HUES6 (cell line): ENCODE results near the gene VSX2.
A peak's percentile ranks its signal among the peaks of the same experiment; 100 is the strongest.

Source experiments
- H3K27ac ChIP-seq: 2 replicates; pipeline ENCODE4 v1.7.0; 2013; ENCODE audit warnings: low read depth, mild to moderate bottlenecking, low read length, inconsistent platforms
- H3K27me3 ChIP-seq: 2 replicates; pipeline ENCODE4 v1.6.1; 2013; ENCODE audit warnings: low read length; ENCODE audit not compliant: control insufficient read depth, insufficient read depth
- H3K36me3 ChIP-seq: 2 replicates; pipeline ENCODE4 v1.6.1; 2013; ENCODE audit warnings: low read length; ENCODE audit not compliant: control insufficient read depth, insufficient read depth
- H3K4me1 ChIP-seq: 2 replicates; pipeline ENCODE4 v1.6.1; 2013; ENCODE audit warnings: low read length; ENCODE audit not compliant: control insufficient read depth, insufficient read depth
- H3K4me3 ChIP-seq: 2 replicates; pipeline ENCODE4 v1.5.1; 2013; ENCODE audit warnings: low read depth, low read length
- H3K9ac ChIP-seq: one replicate; pipeline ENCODE4 v1.6.1; 2013; ENCODE audit warnings: mild to moderate bottlenecking, low read length
- H3K9me3 ChIP-seq: 2 replicates; pipeline ENCODE4 v1.6.1; 2013; ENCODE audit warnings: low read depth, low read length; ENCODE audit not compliant: control insufficient read depth, insufficient read depth

VSX2 gene

DNA sequence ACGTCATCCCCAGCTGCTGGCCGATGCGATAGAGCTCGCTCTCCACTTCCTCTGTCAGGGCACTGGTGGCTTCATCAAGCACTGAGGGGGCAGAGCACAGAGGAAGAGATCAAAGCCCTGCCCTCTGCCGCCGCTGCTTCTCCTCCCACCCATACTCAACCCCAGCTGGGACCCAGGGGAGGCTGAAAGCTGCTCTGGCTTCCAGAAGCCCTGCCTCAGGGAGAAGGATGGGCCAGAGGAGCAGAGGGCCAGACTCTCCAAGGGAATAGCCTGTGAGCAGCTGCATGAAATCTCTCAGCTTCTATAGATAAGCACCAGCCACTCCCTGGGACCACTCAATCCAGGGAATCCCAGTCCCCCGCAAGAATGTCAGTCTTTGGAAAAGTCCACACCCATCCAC is 47.5 kb downstream of the VSX2 start:
- Histone ChIP-seq H3K4me1 (no peaks in the 10 kb centered on the region), H3K9ac (no peak overlapping the region), H3K27me3 (no peaks in the 10 kb centered on the region), H3K36me3 (peaks cover 86% of the 10 kb centered on the region), H3K9me3 (no peaks in the 10 kb centered on the region), H3K4me3 (no peak overlapping the region), H3K27ac (no peak overlapping the region)

DNA sequence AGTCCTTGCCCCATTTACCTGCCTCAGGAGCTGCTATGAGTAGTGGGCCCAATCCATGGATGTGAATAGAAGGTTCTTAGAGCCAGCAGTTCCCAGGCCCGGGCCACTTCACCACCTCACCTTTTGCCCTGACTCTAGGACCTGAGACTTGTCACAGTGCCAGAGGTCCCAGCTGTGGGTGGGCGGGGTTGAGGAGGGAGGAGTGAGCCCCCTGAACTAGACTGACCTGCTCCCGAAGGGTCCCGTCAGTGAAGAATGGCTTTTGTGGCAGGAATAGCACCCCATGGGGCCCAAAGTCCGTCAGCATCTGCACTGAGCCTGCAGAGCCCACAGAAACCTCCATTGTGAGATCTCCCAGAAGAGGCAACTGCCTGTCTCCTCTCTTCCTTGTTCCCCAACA is 50.6 kb downstream of the VSX2 start:
- H3K27me3 ChIP-seq = no peaks in the 10 kb centered on the region
- no peaks in the 10 kb centered on the region for H3K9me3 ChIP-seq
- no peak overlapping the region for H3K9ac ChIP-seq
- H3K4me1 ChIP-seq = peaks cover under 1% of the 10 kb centered on the region; the same call in 1 of the 2 replicates
- H3K27ac ChIP-seq = no peak overlapping the region
- no peak overlapping the region for H3K4me3 ChIP-seq
- peaks cover 92% of the 10 kb centered on the region for H3K36me3 ChIP-seq

DNA sequence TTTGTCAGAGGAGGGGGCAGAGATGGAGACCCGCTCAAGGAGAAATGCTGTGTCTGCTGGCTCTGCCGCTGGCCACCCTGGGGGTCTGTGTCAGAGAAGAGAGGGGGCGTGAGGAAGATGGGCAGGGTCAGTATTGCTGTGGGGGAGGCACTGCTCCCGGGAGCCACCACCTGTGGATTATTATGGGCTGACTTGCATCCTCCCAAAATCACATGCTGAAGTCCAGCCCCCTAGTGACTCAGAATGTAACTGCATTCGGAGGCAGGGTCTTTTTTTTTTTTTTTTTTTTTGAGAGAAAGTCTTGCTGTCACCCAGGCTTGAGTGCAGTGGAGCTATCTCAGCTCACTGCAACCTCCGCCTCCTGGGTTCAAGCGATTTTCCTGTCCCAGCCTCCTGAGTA is 51.2 kb downstream of the VSX2 start:
- Histone ChIP-seq H3K4me3 (no peak overlapping the region), H3K9ac (no peak overlapping the region), H3K36me3 (peaks cover 93% of the 10 kb centered on the region), H3K27ac (no peak overlapping the region), H3K4me1 (peaks cover 3% of the 10 kb centered on the region; the same call in 1 of the 2 replicates), H3K9me3 (no peaks in the 10 kb centered on the region), H3K27me3 (no peaks in the 10 kb centered on the region)

DNA sequence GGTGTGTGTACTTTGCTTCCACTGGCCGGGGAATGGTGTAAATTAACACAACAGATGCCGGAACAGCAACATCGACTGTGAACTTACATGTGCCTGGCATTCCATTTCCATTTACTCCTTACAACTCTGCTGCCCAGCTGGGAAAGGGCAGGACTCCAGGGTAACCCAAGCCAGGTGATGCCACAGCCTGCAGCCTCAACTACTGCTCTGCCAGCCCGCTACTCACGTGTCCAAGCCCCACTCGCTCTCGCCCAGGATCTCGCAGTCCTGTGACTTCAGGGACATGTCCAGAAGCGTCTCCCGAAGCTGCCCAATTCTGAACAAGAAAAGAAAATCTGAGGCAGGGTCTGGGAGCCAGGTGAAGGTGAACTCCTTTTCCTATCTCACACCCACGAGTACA is 52.8 kb downstream of the VSX2 start:
- Histone ChIP-seq H3K9me3 (no peaks in the 10 kb centered on the region), H3K27ac (no peak overlapping the region), H3K4me1 (peaks cover 3% of the 10 kb centered on the region; the same call in 1 of the 2 replicates), H3K9ac (no peak overlapping the region), H3K36me3 (peaks cover 93% of the 10 kb centered on the region), H3K4me3 (no peak overlapping the region), H3K27me3 (no peaks in the 10 kb centered on the region)

DNA sequence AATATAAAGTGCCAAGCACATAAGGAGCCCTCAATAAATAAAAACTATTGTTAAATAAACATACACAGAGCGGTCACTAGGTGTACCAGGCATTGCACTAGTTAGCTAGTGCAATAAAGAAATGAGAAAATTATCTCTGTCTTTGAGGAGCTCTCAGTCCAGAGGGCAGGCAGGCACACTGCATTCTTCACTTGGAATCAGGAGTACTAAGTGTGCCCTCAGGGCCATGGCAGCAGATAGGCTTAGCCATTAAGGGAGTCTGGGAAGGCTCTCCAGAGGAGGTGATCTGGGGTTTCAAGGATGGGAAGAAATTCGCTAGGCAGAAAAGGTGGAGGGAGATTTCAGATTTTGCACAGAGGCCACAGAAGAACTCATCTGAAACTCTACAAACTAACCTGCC is 54.4 kb downstream of the VSX2 start:
- no peaks in the 10 kb centered on the region for H3K9me3 ChIP-seq

DNA sequence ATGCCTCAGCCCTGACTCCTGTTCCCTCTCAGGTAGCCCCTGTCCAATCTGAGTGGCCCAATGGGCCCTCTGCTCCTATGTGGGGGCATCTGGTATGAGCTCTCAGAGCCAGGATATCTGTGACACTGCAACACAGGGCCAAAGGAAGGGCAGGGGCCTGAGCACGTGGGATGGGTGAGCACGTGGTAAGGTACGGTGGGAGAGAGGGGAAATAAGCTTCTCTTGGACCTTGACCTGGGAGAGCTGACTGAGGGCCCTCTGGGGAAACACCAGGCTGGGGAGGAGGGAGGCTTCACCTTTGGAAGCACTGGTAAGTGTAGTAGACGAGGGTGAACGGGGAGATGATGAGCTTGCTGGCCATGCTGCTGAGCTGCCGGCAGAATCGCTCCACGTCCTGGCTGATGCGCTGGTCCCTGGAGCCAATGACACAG is 56.8 kb downstream of the VSX2 start:
- Histone ChIP-seq H3K9ac (no peak overlapping the region), H3K36me3 (peaks cover 82% of the 10 kb centered on the region), H3K9me3 (no peaks in the 10 kb centered on the region), H3K4me3 (no peak overlapping the region), H3K27me3 (no peaks in the 10 kb centered on the region), H3K27ac (no peak overlapping the region), H3K4me1 (peaks cover 6% of the 10 kb centered on the region; the same call in 1 of the 2 replicates)

More for the DNA sequence above, 54.4 kb downstream of the VSX2 start:
- H3K4me1 ChIP-seq = peaks cover 3% of the 10 kb centered on the region; the same call in 1 of the 2 replicates
- no peaks in the 10 kb centered on the region for H3K27me3 ChIP-seq
- peaks cover 90% of the 10 kb centered on the region for H3K36me3 ChIP-seq
- no peak overlapping the region for H3K4me3 ChIP-seq
- H3K9ac ChIP-seq = no peak overlapping the region
- no peak overlapping the region for H3K27ac ChIP-seq

DNA sequence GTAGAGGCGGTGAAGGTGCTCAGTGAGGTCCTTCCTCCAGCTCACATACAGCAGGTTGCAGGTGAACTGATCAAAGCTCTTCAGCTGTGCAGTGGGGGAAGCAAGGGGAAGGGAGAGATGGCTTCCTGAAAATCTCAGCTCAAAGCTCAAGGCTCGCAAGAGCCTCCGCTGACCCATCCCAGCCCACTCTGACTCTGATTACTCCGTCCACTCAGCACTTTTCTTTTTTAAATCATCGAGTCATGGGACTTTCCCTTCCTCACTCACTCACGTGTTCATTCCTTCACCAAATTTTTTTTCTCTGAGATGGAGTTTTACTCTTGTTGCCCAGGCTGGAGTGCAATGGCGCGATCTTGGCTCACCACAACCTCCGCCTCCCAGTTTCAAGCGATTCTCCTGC is 58.7 kb downstream of the VSX2 start:
- Histone ChIP-seq H3K9ac (no peak overlapping the region), H3K27ac (no peak overlapping the region), H3K4me1 (peaks cover 9% of the 10 kb centered on the region), H3K4me3 (no peak overlapping the region), H3K27me3 (no peaks in the 10 kb centered on the region), H3K36me3 (peaks cover 63% of the 10 kb centered on the region), H3K9me3 (no peaks in the 10 kb centered on the region)

DNA sequence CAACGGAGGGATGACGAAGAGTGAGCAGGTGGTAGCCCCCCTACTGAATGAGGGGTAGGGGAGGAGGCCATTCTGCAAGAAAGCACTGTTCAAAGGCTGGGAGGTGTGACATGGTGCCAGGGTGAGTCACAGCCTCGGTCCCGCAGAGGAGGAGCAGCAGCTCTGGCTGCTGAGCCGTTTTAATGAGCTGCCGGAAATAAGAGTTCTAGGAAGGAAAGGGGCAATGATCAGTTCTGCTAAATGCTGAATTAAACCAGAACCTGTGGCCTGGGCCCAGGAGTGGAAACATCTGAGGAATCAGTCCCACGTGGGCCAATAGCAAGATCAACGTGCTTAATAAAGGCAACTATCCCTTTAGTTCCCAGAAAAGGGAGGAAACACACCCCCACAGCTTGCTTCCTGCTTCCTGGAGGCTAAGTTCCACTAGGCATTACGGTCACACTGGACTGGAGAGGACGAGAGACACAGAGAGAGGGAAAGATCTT is 59.9 kb downstream of the VSX2 start:
- no peaks in the 10 kb centered on the region for H3K27me3 ChIP-seq
- peaks cover 9% of the 10 kb centered on the region for H3K4me1 ChIP-seq
- H3K4me3 ChIP-seq = no peak overlapping the region
- H3K9me3 ChIP-seq = no peaks in the 10 kb centered on the region
- H3K36me3 ChIP-seq = peaks cover 54% of the 10 kb centered on the region
- H3K9ac ChIP-seq = peak overlapping the region; percentile 21
- no peak overlapping the region; the same call in 1 of the 2 replicates for H3K27ac ChIP-seq

DNA sequence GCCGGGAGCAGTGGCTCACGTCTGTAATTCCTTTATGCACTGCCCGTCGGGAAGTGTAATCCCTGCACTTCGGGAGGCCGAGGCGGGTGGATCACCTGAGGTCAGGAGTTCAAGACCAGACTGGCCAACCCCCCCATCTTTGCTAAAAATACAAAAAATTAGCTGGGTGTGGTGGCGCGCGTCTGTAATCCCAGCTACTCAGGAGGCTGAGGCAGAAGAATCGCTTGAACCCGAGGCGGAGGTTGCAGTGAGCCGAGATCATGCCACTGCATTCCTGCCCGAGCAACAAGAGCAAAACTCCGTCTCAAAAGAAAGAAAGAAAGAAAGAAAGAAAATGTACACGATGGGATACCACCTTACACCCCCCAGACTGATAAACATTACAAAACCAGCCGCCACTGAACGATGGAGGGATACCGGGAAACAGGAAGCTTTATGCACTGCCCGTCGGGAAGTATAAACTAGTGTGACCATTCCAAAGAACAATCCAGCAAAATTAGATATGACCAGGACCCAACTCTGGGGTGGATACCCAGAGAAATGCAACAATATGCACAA is 62.4 kb downstream of the VSX2 start:
- no peaks in the 10 kb centered on the region for H3K27me3 ChIP-seq
- no peak overlapping the region for H3K27ac ChIP-seq
- no peaks in the 10 kb centered on the region for H3K9me3 ChIP-seq
- peaks cover 6% of the 10 kb centered on the region for H3K4me1 ChIP-seq
- peak overlapping the region; percentile 83 for H3K4me3 ChIP-seq
- H3K9ac ChIP-seq = peak overlapping the region; percentile 85
- H3K36me3 ChIP-seq = peaks cover 32% of the 10 kb centered on the region

DNA sequence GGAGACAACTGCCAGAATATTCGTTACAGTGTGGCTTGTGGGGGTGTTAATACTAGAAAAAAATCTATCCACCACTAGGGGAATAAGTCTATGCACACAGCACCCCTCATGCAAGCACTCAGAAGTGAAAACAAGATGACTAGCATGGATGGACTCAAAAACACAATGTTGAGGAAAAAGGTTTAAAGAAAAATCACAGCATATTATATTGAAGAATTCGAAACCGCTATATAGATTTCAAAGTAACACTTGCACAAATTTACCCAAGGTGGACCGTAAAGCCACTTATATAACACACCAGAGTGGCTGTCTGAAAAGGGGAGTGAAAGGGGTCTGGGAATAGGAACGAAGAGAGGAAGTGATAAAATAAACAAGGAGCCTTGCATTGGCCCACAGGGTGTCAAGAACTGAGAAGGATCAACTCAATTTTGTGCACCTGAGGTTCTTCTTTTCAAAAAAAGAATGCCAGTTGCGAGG is 62.9 kb downstream of the VSX2 start:
- peak overlapping the region; percentile 83 for H3K4me3 ChIP-seq
- peaks cover 6% of the 10 kb centered on the region for H3K4me1 ChIP-seq
- H3K27ac ChIP-seq = peak overlapping the region; percentile 46; the same call in 1 of the 2 replicates
- no peaks in the 10 kb centered on the region for H3K27me3 ChIP-seq
- H3K36me3 ChIP-seq = peaks cover 26% of the 10 kb centered on the region
- peak overlapping the region; percentile 85 for H3K9ac ChIP-seq
- no peaks in the 10 kb centered on the region for H3K9me3 ChIP-seq

DNA sequence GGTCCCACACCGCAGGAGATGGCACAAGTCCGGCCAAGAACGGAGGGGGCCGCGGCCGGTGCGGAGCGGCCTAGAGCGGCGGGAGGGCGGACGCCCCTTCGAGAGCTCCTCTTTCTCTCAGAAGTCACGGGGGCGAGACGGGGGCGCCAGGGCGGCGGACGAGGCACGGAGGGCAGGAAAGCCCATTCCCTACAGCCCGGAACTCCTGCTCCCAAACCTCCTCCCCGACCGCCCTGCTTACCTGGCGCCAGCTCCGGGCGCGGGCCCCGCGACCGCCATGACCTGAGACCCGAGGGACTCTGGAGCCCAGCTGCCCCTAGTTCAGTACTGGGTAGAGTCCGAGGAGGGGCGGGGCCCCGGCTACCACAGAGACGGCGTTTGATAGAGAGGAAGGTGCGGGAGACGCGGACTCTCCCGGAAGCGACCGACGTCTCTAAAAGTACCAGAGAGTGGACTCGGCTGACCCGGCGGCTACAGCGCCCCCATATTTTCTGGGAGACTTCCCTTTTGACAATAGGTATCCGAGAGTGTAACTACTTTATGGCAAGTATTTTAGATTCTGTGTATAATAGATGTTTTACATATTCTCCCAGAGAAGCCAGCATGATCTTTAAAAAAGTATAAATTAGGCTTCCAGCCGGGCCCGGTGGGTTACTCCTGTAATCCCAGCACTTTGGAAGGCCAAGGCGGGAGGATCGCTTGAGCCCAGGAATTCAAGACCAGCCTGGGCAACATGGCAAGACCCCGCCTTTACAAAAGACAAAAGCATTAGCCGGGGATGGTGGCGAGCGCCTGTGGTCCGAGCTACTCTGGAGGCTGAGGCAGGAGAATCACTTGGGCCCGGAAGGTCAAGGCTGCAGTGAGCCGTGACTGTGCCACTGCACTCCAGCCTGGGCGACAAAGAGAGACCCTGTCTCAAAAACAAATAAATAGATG is 63.7 kb downstream of the VSX2 start, which contains the start of gene ABCD4:
ABCD4 (minus strand) TSS at position 301 of the 936 bp plus-strand sequence; CDS start at position 279, 22 bp downstream.
- H3K27ac ChIP-seq = peak within 1 kb of the TSS; percentile 46; the same call in 1 of the 2 replicates
- peaks cover 6% of the 10 kb centered on the region for H3K4me1 ChIP-seq
- H3K36me3 ChIP-seq = peaks cover 20% of the 10 kb centered on the region
- H3K4me3 ChIP-seq = peak within 1 kb of the TSS; percentile 83
- H3K9ac ChIP-seq = peak within 1 kb of the TSS; percentile 85
- no peaks in the 10 kb centered on the region for H3K9me3 ChIP-seq
- no peaks in the 10 kb centered on the region for H3K27me3 ChIP-seq
